ENCODE results near the gene RARA.

- TF ChIP-seq ZFP3 (CRISPR knock-in tag; IDR thresholded peaks at IDR 0.05) (no peak), RARB (CRISPR knock-in tag; IDR thresholded peaks at IDR 0.05) (no peak), ARNTL (CRISPR knock-in tag; IDR thresholded peaks at IDR 0.05; ENCODE audit: borderline replicate concordance, low read depth) (no peak), CREB5 (CRISPR knock-in tag; IDR thresholded peaks at IDR 0.05; ENCODE audit: low read depth) (no peak)
- TF ChIP-seq, protein P1, sequence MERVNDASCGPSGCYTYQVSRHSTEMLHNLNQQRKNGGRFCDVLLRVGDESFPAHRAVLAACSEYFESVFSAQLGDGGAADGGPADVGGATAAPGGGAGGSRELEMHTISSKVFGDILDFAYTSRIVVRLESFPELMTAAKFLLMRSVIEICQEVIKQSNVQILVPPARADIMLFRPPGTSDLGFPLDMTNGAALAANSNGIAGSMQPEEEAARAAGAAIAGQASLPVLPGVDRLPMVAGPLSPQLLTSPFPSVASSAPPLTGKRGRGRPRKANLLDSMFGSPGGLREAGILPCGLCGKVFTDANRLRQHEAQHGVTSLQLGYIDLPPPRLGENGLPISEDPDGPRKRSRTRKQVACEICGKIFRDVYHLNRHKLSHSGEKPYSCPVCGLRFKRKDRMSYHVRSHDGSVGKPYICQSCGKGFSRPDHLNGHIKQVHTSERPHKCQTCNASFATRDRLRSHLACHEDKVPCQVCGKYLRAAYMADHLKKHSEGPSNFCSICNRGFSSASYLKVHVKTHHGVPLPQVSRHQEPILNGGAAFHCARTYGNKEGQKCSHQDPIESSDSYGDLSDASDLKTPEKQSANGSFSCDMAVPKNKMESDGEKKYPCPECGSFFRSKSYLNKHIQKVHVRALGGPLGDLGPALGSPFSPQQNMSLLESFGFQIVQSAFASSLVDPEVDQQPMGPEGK (CRISPR knock-in tag; IDR thresholded peaks at IDR 0.05; ENCODE audit: borderline replicate concordance), result no peak
Observed at GRCh38 chr17:40306395-40306794, 2.6 kb upstream of the RARA start.
